HG02973 (cell line): ENCODE results near the gene TMEM179.

Source experiments
- ATAC-seq: cut with Tn5 transposase; IDR thresholded peaks from one replicate; pipeline ENCODE4 v1.9.1; 2021; ENCODE audit warnings: moderate library complexity; ENCODE audit not compliant: unreplicated experiment

The TMEM179 gene

DNA sequence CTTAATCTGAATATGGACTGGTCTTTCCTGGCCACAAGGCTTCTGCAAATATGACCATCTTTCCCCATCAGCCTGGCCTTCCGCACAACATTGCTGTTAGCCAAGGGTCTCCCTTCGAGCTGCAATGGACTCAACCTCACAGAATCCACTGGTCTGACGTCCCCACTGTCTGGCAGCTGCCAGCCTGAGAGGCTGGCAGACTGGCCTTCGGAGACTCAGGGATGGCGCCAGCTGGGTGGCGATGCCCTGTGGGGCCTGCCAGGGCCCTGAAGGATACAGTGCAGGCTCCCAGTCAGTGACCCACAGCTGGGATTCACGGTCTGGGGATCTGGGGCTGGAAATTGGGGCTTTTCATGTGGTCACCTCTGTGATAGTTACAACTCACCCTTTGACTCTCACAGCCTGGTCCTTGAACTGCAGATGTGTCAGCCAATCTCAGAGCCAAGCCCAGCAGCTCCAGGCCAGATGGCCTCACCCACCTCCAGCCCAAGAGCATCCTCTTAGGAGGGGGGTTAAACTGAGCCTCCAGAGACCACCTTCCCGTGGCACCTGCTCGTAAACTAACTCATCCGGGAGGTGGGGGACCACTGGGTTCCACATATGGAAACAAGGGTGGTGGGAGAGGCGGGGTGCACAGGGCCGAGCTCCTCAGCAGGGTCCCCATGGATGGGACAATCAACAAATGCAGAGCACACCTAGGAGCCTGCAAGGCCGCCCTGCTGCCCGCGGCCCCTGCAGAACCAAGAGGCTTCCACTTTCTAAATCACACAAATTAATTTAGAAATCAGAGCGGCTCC is 46.1 kb downstream of the TMEM179 start:
- no peak for ATAC-seq

GRCh38 chr14:104557766-104558165 is 46.8 kb downstream of the TMEM179 start:
- no peak for ATAC-seq

DNA sequence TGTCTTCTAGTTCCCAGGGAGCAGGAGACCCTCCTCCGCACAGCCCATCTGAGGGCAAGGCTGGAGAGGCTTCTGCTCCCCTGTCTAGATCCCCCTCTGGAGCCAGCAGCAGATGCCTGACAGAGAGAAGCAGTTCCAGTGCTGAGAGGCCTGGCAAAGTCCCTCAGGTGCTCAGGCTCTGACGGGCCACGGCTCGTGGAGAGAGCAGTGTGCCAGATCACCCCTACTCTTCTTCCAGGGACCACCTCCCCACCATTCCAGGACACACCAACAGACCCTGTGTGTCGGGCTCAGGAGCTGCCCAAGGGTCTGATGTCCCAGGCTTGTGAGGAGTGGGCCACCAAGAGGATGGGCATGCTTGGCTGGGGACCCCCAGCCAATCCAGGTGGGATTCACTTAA is 47.5 kb downstream of the TMEM179 start:
- ATAC-seq: no peak

DNA sequence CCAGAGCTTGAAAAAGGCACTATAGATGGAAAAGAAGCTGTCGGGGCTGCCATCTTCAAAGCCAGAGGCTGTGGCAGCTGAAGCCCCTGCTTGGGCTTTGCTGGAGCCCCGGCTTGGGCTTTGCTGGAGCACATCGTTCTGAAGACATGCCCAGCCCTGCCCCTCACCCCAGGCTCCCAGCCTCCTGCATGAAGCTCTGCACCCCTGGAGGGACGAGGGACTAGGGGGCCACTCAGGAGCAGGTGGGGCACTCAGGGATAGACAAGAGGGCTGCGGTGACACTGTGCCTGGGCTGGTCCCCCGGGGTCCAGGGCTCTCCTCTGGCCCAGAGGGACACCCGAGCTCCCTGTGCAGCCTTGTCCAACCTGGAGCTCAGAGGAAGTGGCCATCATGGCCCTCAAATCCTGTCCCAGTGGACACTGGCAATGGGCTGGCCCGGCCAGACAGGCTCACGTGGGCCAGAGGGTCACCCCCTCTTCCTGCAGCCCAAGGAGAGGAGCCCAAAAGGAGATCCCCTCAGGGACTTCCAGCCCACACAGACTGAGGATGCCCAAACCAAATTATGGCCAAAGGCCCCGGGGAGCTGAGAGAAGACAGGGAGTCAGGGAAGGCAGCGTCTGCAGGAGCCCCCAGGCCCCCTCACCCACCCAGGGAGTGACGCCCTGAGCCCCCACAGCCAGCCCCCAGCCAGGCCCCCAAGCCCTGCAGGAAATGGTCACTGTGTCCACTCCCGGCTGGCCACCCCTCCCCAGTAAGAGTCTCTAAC is 48.1 kb downstream of the TMEM179 start:
- ATAC-seq: no peak

GRCh38 chr14:104555430-104556255 is 48.9 kb downstream of the TMEM179 start:
- ATAC-seq: no peak

GRCh38 chr14:104554608-104555429 is 49.8 kb downstream of the TMEM179 start:
- ATAC-seq: no peak

- ATAC-seq: no peak
These were observed 50.4 kb downstream of the TMEM179 start for GRCh38 chr14:104554088-104554607.

GRCh38 chr14:104553166-104554087 is 51.1 kb downstream of the TMEM179 start:
- no peak for ATAC-seq

DNA sequence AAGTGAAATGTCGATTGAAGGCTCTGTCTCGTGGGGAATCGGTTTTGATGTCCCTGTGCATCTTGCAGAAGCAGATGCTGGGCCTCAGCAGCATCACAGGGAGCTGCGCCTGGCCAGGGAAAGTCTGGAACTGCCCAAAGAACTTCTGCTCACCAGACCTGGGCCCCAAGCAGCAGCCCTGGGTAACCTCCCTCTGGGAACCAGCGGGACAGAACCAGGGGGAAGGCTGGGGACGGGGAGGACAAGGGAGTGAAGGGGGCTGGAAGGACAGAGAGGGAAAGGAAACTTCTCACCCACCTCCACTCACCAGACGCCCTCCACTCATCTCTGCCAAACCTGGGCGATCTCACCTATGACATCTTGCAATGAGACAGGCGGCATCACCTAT is 51.8 kb downstream of the TMEM179 start:
- ATAC-seq: no peak

DNA sequence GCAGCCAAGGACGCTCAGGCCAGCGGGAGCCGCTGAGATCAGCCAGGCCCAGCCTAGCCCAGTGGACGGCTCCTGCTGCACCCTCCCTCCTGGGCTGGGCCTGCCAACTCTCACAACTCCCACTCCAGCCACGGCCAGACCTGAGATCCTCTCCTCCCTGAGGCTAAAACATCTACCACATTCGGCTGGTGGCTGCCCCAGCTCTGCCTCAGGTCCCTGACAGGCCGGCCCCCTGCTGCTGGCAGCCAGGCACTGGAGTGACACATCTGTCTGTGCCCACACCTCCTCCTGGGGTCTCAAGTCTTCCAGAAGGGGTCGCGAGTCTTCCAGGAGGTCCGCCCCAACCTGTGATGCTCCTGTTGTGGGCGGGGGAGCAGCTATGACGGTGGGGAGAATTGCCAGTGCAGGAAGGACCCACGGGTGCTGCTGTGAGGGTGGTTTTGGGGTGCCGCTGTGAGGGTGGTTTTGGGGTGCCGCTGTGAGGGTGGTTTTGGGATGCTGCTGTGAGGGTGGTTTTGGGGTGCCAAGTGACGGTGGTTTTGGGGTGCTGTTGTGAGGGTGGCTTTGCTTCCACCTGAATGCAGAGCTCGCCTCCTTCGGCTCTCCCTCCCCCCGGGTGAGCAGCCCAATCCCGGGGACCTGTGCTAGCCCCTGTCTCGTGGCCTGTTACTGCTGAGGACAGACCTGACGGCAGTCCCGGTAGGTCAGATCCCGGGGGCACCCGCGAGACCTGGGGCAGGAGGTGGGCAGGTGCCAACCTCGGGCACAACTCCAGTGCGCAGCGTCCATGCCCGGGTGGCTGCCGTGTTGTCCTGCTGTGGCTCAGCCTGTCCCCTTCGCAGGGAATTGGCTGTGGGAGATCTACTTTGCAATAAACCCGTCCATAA is 52.5 kb downstream of the TMEM179 start:
- no peak for ATAC-seq

- no peak for ATAC-seq
These were observed 53.5 kb downstream of the TMEM179 start for GRCh38 chr14:104550861-104551728.

- ATAC-seq: no peak
These were observed 54.2 kb downstream of the TMEM179 start for GRCh38 chr14:104550340-104550860.

DNA sequence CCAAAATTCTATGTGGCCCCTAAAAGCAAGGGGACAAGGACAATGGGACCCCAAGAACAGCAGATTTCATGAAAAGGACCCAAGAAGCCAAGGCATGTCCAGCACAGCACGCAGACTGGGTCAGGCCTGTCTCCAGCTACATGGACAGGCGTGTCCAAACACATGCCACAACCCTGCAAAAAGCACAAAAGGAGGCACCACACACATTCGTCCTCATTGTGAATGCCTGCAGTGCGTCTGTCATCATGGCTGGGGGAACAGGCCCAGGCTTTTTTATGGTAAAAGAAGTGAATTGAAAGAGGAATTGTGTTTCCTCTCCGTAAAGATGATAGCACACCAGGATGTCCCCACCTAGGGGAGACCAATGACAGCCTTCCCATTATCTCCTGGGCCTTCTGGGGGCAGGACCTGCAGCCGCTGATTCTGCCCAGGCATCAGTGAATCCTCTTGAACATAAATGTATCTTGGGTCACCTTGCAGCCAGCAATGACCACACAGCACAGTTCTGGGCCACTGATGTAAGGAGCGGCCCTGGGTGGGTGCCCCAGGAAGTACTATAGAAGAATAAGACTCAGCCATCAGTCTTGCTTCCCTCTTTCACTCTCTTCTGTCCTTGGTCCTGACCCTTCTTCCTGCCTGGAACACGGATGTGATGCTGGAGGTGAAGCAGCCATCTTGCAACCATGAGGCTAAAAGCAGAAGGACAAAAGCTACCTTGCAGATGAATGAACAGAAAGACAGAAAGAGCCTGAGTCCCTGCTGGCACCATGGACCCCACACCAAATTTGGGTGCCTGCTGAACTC is 54.8 kb downstream of the TMEM179 start:
- no peak for ATAC-seq

- ATAC-seq: no peak
These were observed 55.6 kb downstream of the TMEM179 start for GRCh38 chr14:104548802-104549535.

GRCh38 chr14:104547998-104548700 is 56.4 kb downstream of the TMEM179 start:
- no peak for ATAC-seq
